A549 (cell line): Measurements from ENCODE around the gene ORM2. TPM values are rescaled to one million over a fixed set of nuclear protein-coding genes. Genes with fewer than 3 reads are reported as not detected.

Experiments
- ATAC-seq, 2 experiments: fragments of 200-7000 bp in 1 of 2; fragments of >200 bp in 1 of 2; cut with Nextera tagmentation in 1 of 2; cut with Tn5 transposase in 1 of 2; 3 replicates each; pipeline versions ENCODE4 v1.8.0 to v1.9.1; 2018 to 2020; ENCODE audit warnings: mild to moderate bottlenecking in 1 of 2, moderate library complexity in 1 of 2
- CTCF ChIA-PET: fragments of 300-600 bp; sonication (Branson Sonifier 250); formaldehyde crosslinking; extraction: SDS; loops from one replicate; lab custom pipeline; 2021; ENCODE audit warnings: antibody characterized with exemption, inconsistent platforms; lab: Yijun Ruan, JAX
- POLR2A ChIA-PET: fragments of 350-600 bp; formaldehyde crosslinking; extraction: SDS; loops from one replicate; lab custom pipeline; 2021; ENCODE audit warnings: antibody characterized with exemption, inconsistent platforms; lab: Yijun Ruan, JAX
- DNase-seq, 2 experiments: peaks; one replicate each; pipeline versions ENCODE4 v3.0.0 to v3.0.0-alpha.2; 2011 to 2016; ENCODE audit warnings: low read depth in 1 of 2, low spot score in 1 of 2
- FAIRE-seq: peaks from 2 replicates; lab custom pipeline; 2011; peaks lifted over from hg19 to GRCh38; lab: Jason Lieb, UNC
- H3K27ac ChIP-seq, 2 experiments: fragments of >200 bp; sonication (Bioruptor Twin); formaldehyde crosslinking; 3 replicates each; pipeline ENCODE4 v1.5.1; 2016 to 2017
- H3K4me1 ChIP-seq: fragments of >200 bp; sonication (Bioruptor Twin); formaldehyde crosslinking; 3 replicates; pipeline ENCODE4 v1.6.1; 2016
- H3K4me2 ChIP-seq: fragments of >200 bp; sonication (Bioruptor Twin); formaldehyde crosslinking; 3 replicates; pipeline ENCODE4 v1.6.1; 2016
- H3K4me3 ChIP-seq: fragments of >200 bp; sonication (Bioruptor Twin); formaldehyde crosslinking; 3 replicates; pipeline ENCODE4 v1.5.1; 2016
- H3K9me3 ChIP-seq: fragments of >200 bp; sonication (Bioruptor Twin); formaldehyde crosslinking; 3 replicates; pipeline ENCODE4 v1.6.1; 2016
- ATOH8 ChIP-seq: fragments of 250-450 bp; sonication (Bioruptor Pico); IDR thresholded peaks from 2 replicates; pipeline ENCODE4 v1.5.0; 2020; ENCODE audit warnings: low read depth, mild to moderate bottlenecking, moderate library complexity
- BHLHE40 ChIP-seq: IDR thresholded peaks from 2 replicates; pipeline ENCODE4 v1.6.1; 2012; ENCODE audit warnings: low read depth, low read length, inconsistent platforms
- CEBPB ChIP-seq, 2 experiments: fragments of >200 bp in 1 of 2; sonication (Bioruptor Twin) in 1 of 2; formaldehyde crosslinking in 1 of 2; IDR thresholded peaks; 2 replicates each; pipeline ENCODE4 v1.6.1; 2012 to 2016
- EHF ChIP-seq: fragments of 250-450 bp; sonication (Bioruptor Pico); IDR thresholded peaks from 2 replicates; pipeline ENCODE4 v1.5.0; 2020; ENCODE audit warnings: mild to moderate bottlenecking
- HDAC2 ChIP-seq: fragments of 200-600 bp; sonication (generic); IDR thresholded peaks from 2 replicates; pipeline ENCODE4 v1.6.1; 2016
- HEYL ChIP-seq: fragments of 250-450 bp; sonication (Bioruptor Pico); IDR thresholded peaks from 2 replicates; pipeline ENCODE4 v1.8.0; 2021; ENCODE audit warnings: mild to moderate bottlenecking, moderate library complexity
- HMGXB4 ChIP-seq: fragments of 250-450 bp; sonication (Bioruptor Pico); IDR thresholded peaks from 2 replicates; pipeline ENCODE4 v1.5.0; 2021; ENCODE audit warnings: mild to moderate bottlenecking, moderate library complexity, borderline replicate concordance
- HOXB5 ChIP-seq: fragments of 250-450 bp; sonication (Bioruptor Pico); IDR thresholded peaks from 2 replicates; pipeline ENCODE4 v1.5.0; 2020; ENCODE audit warnings: mild to moderate bottlenecking, moderate library complexity
- KDM5A ChIP-seq: fragments of 200-600 bp; sonication (generic); IDR thresholded peaks from 2 replicates; pipeline ENCODE4 v1.6.1; 2016; ENCODE audit warnings: antibody characterized with exemption, mild to moderate bottlenecking
- MAFK ChIP-seq: fragments of 450-650 bp; IDR thresholded peaks from 2 replicates; pipeline ENCODE4 v1.6.1; 2014; ENCODE audit not compliant: partially characterized antibody
- NPAS2 ChIP-seq: fragments of 250-450 bp; sonication (Bioruptor Pico); IDR thresholded peaks from 2 replicates; pipeline ENCODE4 v1.8.0; 2022; ENCODE audit warnings: mild to moderate bottlenecking, moderate library complexity, borderline replicate concordance
- NR3C1 ChIP-seq: fragments of >200 bp; sonication (Bioruptor Twin); formaldehyde crosslinking; IDR thresholded peaks from 3 replicates; pipeline ENCODE4 v1.6.1; 2017
- PHF8 ChIP-seq: fragments of 200-600 bp; sonication (generic); IDR thresholded peaks from 2 replicates; pipeline ENCODE4 v1.6.1; 2016; ENCODE audit warnings: low read depth, mild to moderate bottlenecking, antibody characterized with exemption, moderate library complexity, borderline replicate concordance
- POLR2A ChIP-seq: IDR thresholded peaks from 2 replicates; pipeline ENCODE4 v1.6.1; 2012; ENCODE audit warnings: mild to moderate bottlenecking, low read length
- RCOR1 ChIP-seq: fragments of 150-350 bp; IDR thresholded peaks from 2 replicates; pipeline ENCODE4 v1.6.1; 2014; ENCODE audit warnings: antibody characterized with exemption, low read length, low read depth
- RFX5 ChIP-seq: fragments of 450-650 bp; IDR thresholded peaks from 2 replicates; pipeline ENCODE4 v1.7.1; 2014; ENCODE audit warnings: antibody characterized with exemption, mild to moderate bottlenecking, moderate library complexity
- RNF2 ChIP-seq: fragments of 200-600 bp; sonication (generic); IDR thresholded peaks from 2 replicates; pipeline ENCODE4 v1.6.1; 2016; ENCODE audit warnings: low read depth, mild to moderate bottlenecking, antibody characterized with exemption, moderate library complexity, borderline replicate concordance
- SMC3 ChIP-seq: fragments of >200 bp; sonication (Bioruptor Twin); formaldehyde crosslinking; IDR thresholded peaks from 3 replicates; pipeline ENCODE4 v1.6.1; 2018; ENCODE audit warnings: inconsistent platforms
- TFCP2L1 ChIP-seq: fragments of 250-450 bp; sonication (Bioruptor Pico); IDR thresholded peaks from 2 replicates; pipeline ENCODE4 v1.5.0; 2021; ENCODE audit warnings: mild to moderate bottlenecking
- ZNF302 ChIP-seq: fragments of 250-450 bp; sonication (Bioruptor Pico); IDR thresholded peaks from 2 replicates; pipeline ENCODE4 v1.9.0; 2021; ENCODE audit warnings: inconsistent platforms, mild to moderate bottlenecking, moderate library complexity
- WGBS: methylation state at CpG from one replicate; pipeline ENCODE4 v1.1.6; 2017; ENCODE audit errors: missing lambda C conversion rate; 5-methylcytosine and 5-hydroxymethylcytosine counted together
- polyA plus RNA-seq, 4 experiments: library from polyadenylated mRNA; depleted of rRNA in 3 of 4; stranded (reverse); fragments of >200 nt; fragmentation: RNase III in 1 of 4; extraction: RNeasy Plus Mini Kit Qiagen cat#74134 plus additional on column Dnase treatment in 1 of 4; gene quantifications; 2 replicates in 3 of 4; 3 replicates in 1 of 4; pipeline ENCODE4 v1.2.3, GENCODE V29; 2011 to 2017
- TF ChIP-seq, protein P1 (sequence below): fragments of >200 bp; sonication (Bioruptor Twin); formaldehyde crosslinking; IDR thresholded peaks from 2 replicates; pipeline ENCODE4 v1.6.1; 2016
- TF ChIP-seq, protein P2 (sequence below): fragments of >200 bp; sonication (Bioruptor Twin); formaldehyde crosslinking; IDR thresholded peaks from 3 replicates; pipeline ENCODE4 v1.6.1; 2016

Gene ORM2
- polyA plus RNA-seq, 2 of the 4 experiments (the other 2 are of a cell fraction), result 0.10 TPM; not detected in 1

DNA sequence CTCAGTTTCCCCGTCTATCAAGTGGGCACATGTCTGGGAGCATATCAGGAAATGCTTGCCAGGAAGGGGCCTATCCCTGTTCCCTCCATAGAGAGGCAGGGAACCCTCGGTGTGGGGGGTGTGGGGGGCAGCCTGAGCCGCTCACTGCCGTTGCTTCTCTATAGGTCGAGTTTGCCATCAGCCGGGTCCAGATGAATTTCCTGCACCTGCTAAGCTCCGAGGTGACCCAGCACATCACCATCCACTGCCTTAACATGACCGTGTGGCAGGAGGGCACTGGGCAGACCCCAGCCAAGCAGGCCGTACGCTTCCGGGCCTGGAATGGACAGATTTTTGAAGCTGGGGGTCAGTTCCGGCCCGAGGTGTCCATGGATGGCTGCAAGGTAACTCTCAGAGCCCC is 20.6 kb upstream of the ORM2 start:
- H3K4me2 ChIP-seq, result no peak overlapping the region

DNA sequence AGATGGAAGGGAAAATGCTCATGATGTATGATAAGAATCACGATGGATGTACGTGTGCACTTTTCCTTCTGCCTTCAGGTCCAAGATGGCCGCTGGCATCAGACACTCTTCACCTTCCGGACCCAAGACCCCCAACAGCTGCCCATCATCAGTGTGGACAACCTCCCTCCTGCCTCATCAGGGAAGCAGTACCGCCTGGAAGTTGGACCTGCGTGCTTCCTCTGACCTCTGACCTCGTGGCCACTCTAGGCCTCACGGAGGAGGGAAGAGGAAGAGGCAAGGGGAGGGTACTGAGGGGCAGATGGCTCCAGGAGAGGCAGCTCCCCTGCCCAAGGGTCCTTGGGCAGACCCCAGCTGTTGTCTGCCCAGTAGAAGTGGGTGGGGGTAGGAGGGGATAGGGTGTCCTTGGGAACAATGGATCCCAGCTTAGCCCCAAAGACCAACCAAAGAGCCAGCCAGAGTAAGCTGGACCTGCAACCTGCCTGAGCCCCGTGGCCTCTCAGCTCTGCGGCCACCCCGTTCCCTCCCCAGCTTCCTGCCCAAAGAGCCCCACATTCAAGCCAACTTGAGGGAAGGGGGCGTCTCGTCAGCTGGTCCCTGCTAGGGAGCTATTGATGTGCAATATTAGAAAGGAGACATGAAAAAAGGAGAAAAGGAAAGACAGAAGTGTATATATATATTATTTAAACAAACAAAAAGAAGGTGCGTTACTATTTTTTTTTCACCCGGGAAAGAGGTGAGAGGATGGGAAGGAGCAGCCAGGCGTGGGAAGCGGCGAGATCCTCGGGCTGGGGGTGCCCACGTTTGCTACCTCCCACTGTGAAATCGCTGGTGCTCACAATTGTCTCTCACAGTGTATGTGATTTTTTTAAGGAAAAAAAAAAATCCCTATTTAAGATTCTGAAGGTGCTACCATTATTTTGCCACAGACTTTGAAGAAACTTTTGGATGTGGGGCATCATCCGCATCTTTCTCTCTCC is 18.9 kb upstream of the ORM2 start:
- WGBS, result 85% methylated on average over 22 of the region's 22 CpGs
- H3K4me3 ChIP-seq, result no peak overlapping the region
- no peaks in the 10 kb centered on the region for H3K4me1 ChIP-seq
- POLR2A ChIA-PET, result interaction anchor here (0.5 kb wide), 1 partner anchor 340 kb away, joined by 5 read pairs; no protein-coding TSS in a partner anchor
- no peak for ATAC-seq
- FAIRE-seq, result no peak
- no peak overlapping the region for H3K4me2 ChIP-seq
- no peaks in the 10 kb centered on the region for H3K9me3 ChIP-seq
- no peak for DNase-seq
- CTCF ChIA-PET, result interaction anchor here (0.6 to 2.3 kb wide), 2 partner anchors 78 to 228 kb away, joined by 3 to 10 read pairs; no protein-coding TSS in a partner anchor
- TF ChIP-seq ATOH8 (CRISPR knock-in tag) (no peak), HEYL (CRISPR knock-in tag) (no peak), RCOR1 (no peak), MAFK (no peak), SMC3 (no peak), HDAC2 (no peak), HMGXB4 (CRISPR knock-in tag) (no peak), KDM5A (no peak), RNF2 (no peak)
- TF ChIP-seq, protein P1, sequence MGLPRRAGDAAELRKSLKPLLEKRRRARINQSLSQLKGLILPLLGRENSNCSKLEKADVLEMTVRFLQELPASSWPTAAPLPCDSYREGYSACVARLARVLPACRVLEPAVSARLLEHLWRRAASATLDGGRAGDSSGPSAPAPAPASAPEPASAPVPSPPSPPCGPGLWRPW, result no peak
- no peak overlapping the region for H3K27ac ChIP-seq

More for the DNA sequence above, 20.6 kb upstream of the ORM2 start:
- no peak for ATAC-seq
- TF ChIP-seq EHF (CRISPR knock-in tag) (no peak), POLR2A (no peak), ZNF302 (no peak), BHLHE40 (no peak), NR3C1 (no peak), CEBPB (IDR thresholded peaks at IDR 0.05) (no peak), RFX5 (no peak), NPAS2 (CRISPR knock-in tag) (no peak), PHF8 (no peak), HOXB5 (no peak), HEYL (CRISPR knock-in tag) (no peak), TFCP2L1 (CRISPR knock-in tag) (no peak)
- TF ChIP-seq, protein P2, sequence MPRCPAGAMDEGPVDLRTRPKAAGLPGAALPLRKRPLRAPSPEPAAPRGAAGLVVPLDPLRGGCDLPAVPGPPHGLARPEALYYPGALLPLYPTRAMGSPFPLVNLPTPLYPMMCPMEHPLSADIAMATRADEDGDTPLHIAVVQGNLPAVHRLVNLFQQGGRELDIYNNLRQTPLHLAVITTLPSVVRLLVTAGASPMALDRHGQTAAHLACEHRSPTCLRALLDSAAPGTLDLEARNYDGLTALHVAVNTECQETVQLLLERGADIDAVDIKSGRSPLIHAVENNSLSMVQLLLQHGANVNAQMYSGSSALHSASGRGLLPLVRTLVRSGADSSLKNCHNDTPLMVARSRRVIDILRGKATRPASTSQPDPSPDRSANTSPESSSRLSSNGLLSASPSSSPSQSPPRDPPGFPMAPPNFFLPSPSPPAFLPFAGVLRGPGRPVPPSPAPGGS, result no peak
- TF ChIP-seq, all 56 proteins: peak for 0
- no peak for DNase-seq
- Histone ChIP-seq H3K27ac (no peak overlapping the region), H3K9me3 (no peaks in the 10 kb centered on the region), H3K4me1 (no peaks in the 10 kb centered on the region), H3K4me3 (no peak overlapping the region)
- ChIA-PET CTCF (interaction anchor here (2.3 kb wide), 1 partner anchor 227 kb away, joined by 10 read pairs; no protein-coding TSS in a partner anchor), POLR2A (no interaction called here)
- no peak for FAIRE-seq
- 93% methylated on average over 10 of the region's 13 CpGs for WGBS
